Activated T-cell treated with anti-CD3 and anti-CD28 coated beads, Interleukin-2, amount 50 U/mL, for 24 hours (primary cell): ENCODE results near the gene PABPC1L.
A peak's percentile ranks its signal among the peaks of the same experiment; 100 is the strongest.

Experiments used
- DNase-seq: peaks from one replicate; pipeline ENCODE4 v3.0.0-alpha.2; 2020
- H3K27ac Mint-ChIP-seq: 2 replicates; pipeline ENCODE4 v1.8.0; 2020; ENCODE audit warnings: mild to moderate bottlenecking, mixed read lengths
- H3K27me3 Mint-ChIP-seq: 2 replicates; pipeline ENCODE4 v1.8.0; 2020; ENCODE audit warnings: mixed read lengths
- H3K36me3 Mint-ChIP-seq: 2 replicates; pipeline ENCODE4 v1.8.0; 2020; ENCODE audit warnings: low read depth, mixed read lengths
- H3K4me1 Mint-ChIP-seq: 2 replicates; pipeline ENCODE4 v1.8.0; 2020; ENCODE audit warnings: low read depth, mixed read lengths
- H3K4me3 Mint-ChIP-seq: 2 replicates; pipeline ENCODE4 v1.8.0; 2020; ENCODE audit warnings: mild to moderate bottlenecking, moderate library complexity, mixed read lengths
- H3K9me3 Mint-ChIP-seq: 2 replicates; pipeline ENCODE4 v1.8.0; 2020; ENCODE audit warnings: mixed read lengths

The PABPC1L gene

DNA sequence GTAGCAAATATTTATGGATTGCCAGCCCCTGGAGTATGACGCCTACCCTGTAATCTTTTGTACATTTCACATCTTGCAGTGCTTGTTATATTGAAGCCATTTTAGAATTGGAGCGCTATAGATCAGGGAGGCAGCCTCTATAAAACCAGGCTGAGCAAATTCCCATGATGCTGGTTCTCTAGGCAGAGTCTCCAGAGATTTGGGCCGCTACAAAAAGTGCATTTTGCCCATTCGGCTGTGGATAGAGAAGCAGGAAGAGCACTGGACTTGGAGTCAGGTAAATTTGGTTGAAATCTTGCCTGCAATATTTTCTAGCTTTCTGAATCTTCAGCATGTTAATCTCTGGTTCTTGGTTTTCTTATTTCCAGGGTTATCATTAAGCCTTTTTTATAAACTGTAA lies 22.4 kb upstream of the PABPC1L start:
- Mint-ChIP-seq H3K36me3 (peaks cover 63% of the 10 kb centered on the region), H3K27ac (peak overlapping the region; percentile 97), H3K27me3 (no peaks in the 10 kb centered on the region), H3K4me3 (peak overlapping the region; percentile 96), H3K9me3 (no peaks in the 10 kb centered on the region), H3K4me1 (peaks cover 78% of the 10 kb centered on the region)
- no peak for DNase-seq

- Mint-ChIP-seq H3K9me3 (no peaks in the 10 kb centered on the region), H3K27me3 (no peaks in the 10 kb centered on the region), H3K4me1 (peaks cover 77% of the 10 kb centered on the region), H3K27ac (peak overlapping the region; percentile 86), H3K36me3 (peaks cover 68% of the 10 kb centered on the region), H3K4me3 (peak overlapping the region; percentile 96)
- DNase-seq: no peak
Observed at GRCh38 chr20:44888226-44889103, 21.4 kb upstream of the PABPC1L start.

- DNase-seq: no peak
- H3K4me3 Mint-ChIP-seq: no peak overlapping the region
- no peaks in the 10 kb centered on the region for H3K27me3 Mint-ChIP-seq
- H3K36me3 Mint-ChIP-seq: peaks cover 80% of the 10 kb centered on the region
- peaks cover 91% of the 10 kb centered on the region for H3K4me1 Mint-ChIP-seq
- no peaks in the 10 kb centered on the region for H3K9me3 Mint-ChIP-seq
- peak overlapping the region; percentile 69 for H3K27ac Mint-ChIP-seq
Observed at GRCh38 chr20:44891826-44892225, 18.0 kb upstream of the PABPC1L start.

DNA sequence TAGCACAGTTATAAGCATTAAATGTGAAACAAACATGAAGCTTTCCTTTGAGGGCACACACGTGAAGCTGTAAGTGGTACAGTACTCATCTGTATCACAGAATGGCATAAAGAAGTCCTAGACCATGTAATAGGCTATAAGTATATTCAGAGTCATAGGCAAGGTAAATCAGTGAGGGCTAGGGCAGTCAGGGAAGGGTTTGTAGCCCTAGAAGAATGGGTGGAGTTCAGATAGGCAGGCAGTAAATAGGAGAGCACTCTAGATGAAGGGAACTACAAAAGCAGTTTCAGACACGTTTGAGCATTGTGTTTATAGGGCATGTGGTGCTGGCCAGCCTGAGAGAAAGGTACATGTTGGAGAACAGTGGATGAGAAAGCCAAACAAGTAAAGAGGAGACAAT lies 14.9 kb upstream of the PABPC1L start:
- no peak overlapping the region for H3K4me3 Mint-ChIP-seq
- H3K4me1 Mint-ChIP-seq: peaks cover 84% of the 10 kb centered on the region
- no peaks in the 10 kb centered on the region for H3K27me3 Mint-ChIP-seq
- peaks cover 75% of the 10 kb centered on the region for H3K36me3 Mint-ChIP-seq
- no peak for DNase-seq
- peak overlapping the region; percentile 72 for H3K27ac Mint-ChIP-seq
- H3K9me3 Mint-ChIP-seq: no peaks in the 10 kb centered on the region

GRCh38 chr20:44896583-44896982 lies 13.3 kb upstream of the PABPC1L start:
- H3K36me3 Mint-ChIP-seq: peaks cover 77% of the 10 kb centered on the region
- peak overlapping the region; percentile 74 for H3K27ac Mint-ChIP-seq
- no peaks in the 10 kb centered on the region for H3K9me3 Mint-ChIP-seq
- no peak for DNase-seq
- no peaks in the 10 kb centered on the region for H3K27me3 Mint-ChIP-seq
- peaks cover 87% of the 10 kb centered on the region for H3K4me1 Mint-ChIP-seq
- no peak overlapping the region for H3K4me3 Mint-ChIP-seq

- H3K4me3 Mint-ChIP-seq: no peak overlapping the region
- H3K27ac Mint-ChIP-seq: peak overlapping the region; percentile 74
- H3K4me1 Mint-ChIP-seq: peaks cover 86% of the 10 kb centered on the region
- no peaks in the 10 kb centered on the region for H3K27me3 Mint-ChIP-seq
- no peak for DNase-seq
- peaks cover 77% of the 10 kb centered on the region for H3K36me3 Mint-ChIP-seq
- no peaks in the 10 kb centered on the region for H3K9me3 Mint-ChIP-seq
Observed at GRCh38 chr20:44897133-44897532, 12.7 kb upstream of the PABPC1L start.

- H3K27me3 Mint-ChIP-seq: no peaks in the 10 kb centered on the region
- H3K9me3 Mint-ChIP-seq: no peaks in the 10 kb centered on the region
- H3K36me3 Mint-ChIP-seq: peaks cover 83% of the 10 kb centered on the region
- H3K27ac Mint-ChIP-seq: peak overlapping the region; percentile 88
- DNase-seq: no peak
- no peak overlapping the region for H3K4me3 Mint-ChIP-seq
- peaks cover 65% of the 10 kb centered on the region for H3K4me1 Mint-ChIP-seq
Observed at GRCh38 chr20:44900231-44900854, 9.5 kb upstream of the PABPC1L start.

DNA sequence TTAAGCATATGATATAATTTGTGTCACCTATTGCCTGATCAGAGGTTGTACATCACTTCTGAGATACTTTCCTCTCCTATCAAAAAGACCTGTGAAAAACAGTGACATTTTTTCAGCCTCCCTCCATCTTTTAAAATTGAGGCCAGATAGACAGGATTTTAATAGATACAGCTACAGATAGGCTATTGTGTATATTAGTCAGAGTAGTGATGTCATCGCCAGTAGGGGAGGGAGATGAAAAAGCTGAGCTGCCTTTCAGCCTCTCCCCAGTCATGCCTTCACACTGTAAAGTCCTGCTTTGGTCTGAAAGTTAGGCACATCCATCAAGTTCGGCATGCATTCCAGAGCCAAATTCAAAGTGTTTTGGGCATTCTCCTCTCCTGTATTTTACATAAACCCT lies 7.9 kb upstream of the PABPC1L start:
- peaks cover 92% of the 10 kb centered on the region for H3K36me3 Mint-ChIP-seq
- H3K9me3 Mint-ChIP-seq: no peaks in the 10 kb centered on the region
- H3K4me3 Mint-ChIP-seq: no peak overlapping the region
- H3K4me1 Mint-ChIP-seq: peaks cover 49% of the 10 kb centered on the region
- H3K27me3 Mint-ChIP-seq: no peaks in the 10 kb centered on the region
- H3K27ac Mint-ChIP-seq: peak overlapping the region; percentile 61
- DNase-seq: no peak

GRCh38 chr20:44904377-44904776 lies 5.5 kb upstream of the PABPC1L start:
- H3K4me3 Mint-ChIP-seq: no peak overlapping the region
- H3K27ac Mint-ChIP-seq: no peak overlapping the region
- H3K27me3 Mint-ChIP-seq: no peaks in the 10 kb centered on the region
- no peak for DNase-seq
- H3K4me1 Mint-ChIP-seq: peaks cover 36% of the 10 kb centered on the region
- H3K9me3 Mint-ChIP-seq: no peaks in the 10 kb centered on the region
- H3K36me3 Mint-ChIP-seq: peaks cover 97% of the 10 kb centered on the region

DNA sequence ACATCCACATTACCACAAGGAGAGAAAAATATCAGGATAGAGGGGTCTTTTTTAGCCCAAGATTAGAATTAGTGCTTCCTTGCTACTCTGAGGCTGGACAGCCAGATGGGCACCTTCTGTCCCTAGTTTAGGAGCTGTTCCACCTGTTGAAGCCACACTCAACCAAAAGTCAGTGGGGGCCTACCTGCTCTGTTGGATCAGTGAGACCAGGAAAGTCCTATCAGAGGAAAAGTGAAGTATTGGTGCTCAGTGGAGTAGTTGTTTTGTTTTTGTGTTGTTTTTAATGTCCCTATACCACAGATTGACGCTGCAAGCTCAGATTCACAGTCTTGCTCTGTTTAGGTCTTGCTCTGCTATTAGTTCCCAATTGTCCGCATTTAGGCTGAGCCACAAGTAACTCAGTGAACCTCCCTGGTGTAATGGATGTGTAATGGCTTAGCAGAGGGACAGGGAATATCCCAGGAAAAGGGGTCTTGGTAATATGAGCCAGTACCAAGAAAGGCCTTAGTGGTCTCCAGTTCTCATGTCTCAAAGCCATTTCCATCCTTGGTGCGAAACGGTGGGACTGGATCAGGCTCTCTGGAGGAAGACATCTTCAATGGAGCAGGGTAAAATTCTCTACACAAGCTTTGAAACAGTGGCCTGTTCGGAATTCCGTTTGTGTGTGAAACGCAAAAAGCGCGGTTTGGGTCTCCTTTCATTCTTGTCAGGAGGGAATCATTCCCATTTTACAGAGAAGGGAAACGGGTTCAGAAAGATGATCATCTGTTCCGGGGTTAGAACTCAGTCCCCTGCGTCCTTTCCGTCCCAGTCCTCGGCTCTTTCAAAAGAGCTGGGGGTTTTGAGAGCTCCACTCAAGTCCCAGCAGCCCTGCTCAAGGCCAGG lies 631 bp upstream of the PABPC1L start:
- Mint-ChIP-seq H3K4me3 (peak overlapping the region; percentile 85), H3K27ac (peak overlapping the region; percentile 79), H3K4me1 (peaks cover 33% of the 10 kb centered on the region), H3K27me3 (no peaks in the 10 kb centered on the region), H3K9me3 (no peaks in the 10 kb centered on the region), H3K36me3 (peaks cover 79% of the 10 kb centered on the region)
- DNase-seq: no peak

DNA sequence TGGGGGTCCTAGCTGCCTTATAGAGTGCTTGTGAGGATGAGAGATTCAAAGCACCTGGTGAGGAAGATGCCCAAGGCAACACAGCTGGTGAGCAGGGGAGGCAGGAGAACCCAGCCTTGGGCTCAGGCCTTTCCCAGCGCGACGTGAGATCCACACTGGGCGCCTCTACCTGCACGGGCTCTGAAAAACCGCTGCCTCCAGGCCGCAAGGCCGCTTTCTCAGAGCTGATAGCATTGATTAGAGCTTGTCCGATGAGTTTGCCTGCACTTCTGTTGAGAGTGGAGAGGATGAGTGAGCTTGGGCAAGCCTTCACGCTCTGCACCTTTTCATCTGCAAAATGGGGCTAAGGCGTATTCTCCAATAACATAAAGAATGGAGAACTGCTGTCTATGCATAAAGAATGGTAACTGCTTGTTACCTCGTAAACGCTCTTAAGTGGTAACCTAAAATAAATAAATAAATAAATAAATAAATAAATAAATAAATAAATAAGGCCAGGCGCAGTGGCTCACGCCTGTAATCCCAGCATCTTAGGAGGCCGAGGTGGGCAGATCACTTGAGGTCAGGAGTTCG lies 916 bp downstream of the PABPC1L start:
- H3K27ac Mint-ChIP-seq: peak overlapping the region; percentile 82
- peaks cover 44% of the 10 kb centered on the region for H3K4me1 Mint-ChIP-seq
- no peaks in the 10 kb centered on the region for H3K27me3 Mint-ChIP-seq
- no peaks in the 10 kb centered on the region for H3K9me3 Mint-ChIP-seq
- DNase-seq: no peak
- H3K4me3 Mint-ChIP-seq: peak overlapping the region; percentile 85
- H3K36me3 Mint-ChIP-seq: peaks cover 77% of the 10 kb centered on the region

GRCh38 chr20:44911264-44911921 lies 1.5 kb downstream of the PABPC1L start:
- H3K4me3 Mint-ChIP-seq: peak overlapping the region; percentile 66

DNA sequence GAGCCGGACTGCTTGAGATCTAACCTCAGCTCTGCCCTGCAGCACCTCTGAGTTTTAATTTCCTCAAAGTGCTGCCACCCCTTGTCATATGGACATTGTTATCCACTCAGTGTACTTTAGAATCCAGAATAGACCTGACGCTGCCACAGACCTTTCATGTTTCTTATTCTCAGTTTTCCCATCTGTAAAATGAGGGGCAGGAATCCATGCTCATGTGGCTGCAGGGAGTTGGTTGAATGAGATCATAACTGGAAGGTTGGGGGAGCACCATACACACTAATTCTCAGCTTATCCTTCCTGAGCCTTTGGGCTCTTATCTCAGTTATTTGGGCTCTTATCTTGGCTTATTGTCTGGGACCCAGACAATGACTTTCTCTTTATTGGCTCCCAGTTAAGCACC lies 2.3 kb downstream of the PABPC1L start:
- Mint-ChIP-seq H3K36me3 (peaks cover 77% of the 10 kb centered on the region), H3K27ac (peak overlapping the region; percentile 33), H3K4me1 (peaks cover 44% of the 10 kb centered on the region), H3K27me3 (no peaks in the 10 kb centered on the region), H3K4me3 (no peak overlapping the region), H3K9me3 (no peaks in the 10 kb centered on the region)
- no peak for DNase-seq

More at GRCh38 chr20:44911264-44911921, 1.5 kb downstream of the PABPC1L start:
- Mint-ChIP-seq H3K4me1 (peaks cover 44% of the 10 kb centered on the region), H3K36me3 (peaks cover 77% of the 10 kb centered on the region), H3K9me3 (no peaks in the 10 kb centered on the region), H3K27me3 (no peaks in the 10 kb centered on the region), H3K27ac (peak overlapping the region; percentile 55)
- DNase-seq: peak; percentile 66

DNA sequence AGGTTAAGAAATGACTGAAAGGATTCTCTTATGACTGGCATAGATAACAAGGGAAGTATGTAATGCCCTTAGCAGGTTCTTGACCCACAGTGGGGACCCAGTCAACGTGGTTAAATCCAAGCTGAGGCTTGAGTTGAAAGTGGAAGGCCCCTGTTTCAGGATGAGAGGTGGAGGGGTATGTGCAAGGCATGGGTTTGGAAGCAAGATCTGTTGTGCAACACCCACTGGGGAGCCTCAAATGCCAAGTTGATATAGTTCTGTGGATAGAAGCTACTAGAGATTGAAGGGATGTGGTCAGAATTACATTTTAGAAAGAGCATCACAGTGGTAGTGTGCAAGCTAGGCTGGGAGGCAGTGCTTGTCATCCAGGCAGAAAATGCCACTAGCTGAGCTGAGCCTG lies 5.1 kb downstream of the PABPC1L start:
- Mint-ChIP-seq H3K4me1 (peaks cover 35% of the 10 kb centered on the region), H3K36me3 (peaks cover 79% of the 10 kb centered on the region), H3K9me3 (no peaks in the 10 kb centered on the region), H3K27me3 (no peaks in the 10 kb centered on the region), H3K27ac (peak overlapping the region; percentile 82), H3K4me3 (no peak overlapping the region)
- no peak for DNase-seq
